ENCODE data around the gene PNMA1. TPM values are rescaled to one million over a fixed set of nuclear protein-coding genes. Genes with fewer than 3 reads are reported as not detected.

The PNMA1 gene
- polyA plus RNA-seq, 1 donor from 2014 or later, result 205 TPM

DNA sequence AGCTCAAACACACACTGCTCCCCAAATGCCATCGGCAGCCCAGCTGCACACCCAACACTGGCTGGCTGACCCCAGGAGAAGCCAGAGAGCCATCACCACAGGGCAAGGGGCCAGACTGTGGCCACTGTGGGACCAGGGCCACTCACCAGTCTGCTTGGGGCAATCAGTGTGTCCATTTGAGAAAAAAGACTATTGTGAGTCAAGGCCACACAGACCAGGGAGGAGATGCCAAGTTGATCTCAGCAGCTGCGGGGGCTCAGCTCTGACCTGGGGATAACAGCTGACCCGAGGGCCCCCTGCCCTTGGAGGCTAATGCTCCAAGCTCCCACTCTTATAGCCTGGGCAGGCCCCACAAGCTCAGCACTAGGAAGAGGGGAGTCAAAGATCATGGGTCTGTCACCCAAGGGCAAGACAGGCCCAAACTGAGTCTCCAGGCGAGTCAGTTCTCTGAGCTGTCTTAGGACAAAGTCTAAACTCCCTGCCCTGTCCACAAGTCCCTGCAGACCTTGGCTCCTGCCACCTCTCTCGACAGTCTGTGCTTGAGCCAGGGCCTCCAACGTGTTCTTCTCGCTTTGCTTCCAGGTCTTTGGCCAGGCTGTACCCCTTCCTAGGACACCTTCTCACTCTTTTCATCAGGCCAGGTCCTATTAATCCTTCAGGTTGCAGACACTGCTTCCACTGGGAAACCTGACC is 30.1 kb upstream of the PNMA1 start:
- no peak overlapping the region for H3K4me3 ChIP-seq (ENCODE audit: low read length)
- H3K27ac ChIP-seq (ENCODE audit: low read length), result no peak overlapping the region
- no peaks in the 10 kb centered on the region for H3K9me3 ChIP-seq (ENCODE audit: low read length)
- H3K9me2 ChIP-seq (ENCODE audit: insufficient read depth, low read length), result no peaks in the 10 kb centered on the region
- no peak overlapping the region for H2AFZ ChIP-seq (ENCODE audit: low read depth, low read length)
- H3F3A ChIP-seq (ENCODE audit: insufficient read depth, low read length, poor library complexity, severe bottlenecking), result no peaks in the 10 kb centered on the region
- H3K79me2 ChIP-seq (replicated peaks; ENCODE audit: insufficient read depth, low read length), result no peaks in the 10 kb centered on the region
- H3K27me3 ChIP-seq (ENCODE audit: insufficient read depth, low read depth, low read length), result no peaks in the 10 kb centered on the region
- no peaks in the 10 kb centered on the region for H3K36me3 ChIP-seq (ENCODE audit: insufficient read depth, low read length)
- TF ChIP-seq MXI1 (conservative IDR thresholded peaks at IDR 0.05; ENCODE audit: poor library complexity, severe bottlenecking), result no peak
- no peak for TF ChIP-seq RAD21 (conservative IDR thresholded peaks at IDR 0.05)
- TF ChIP-seq, protein P1, sequence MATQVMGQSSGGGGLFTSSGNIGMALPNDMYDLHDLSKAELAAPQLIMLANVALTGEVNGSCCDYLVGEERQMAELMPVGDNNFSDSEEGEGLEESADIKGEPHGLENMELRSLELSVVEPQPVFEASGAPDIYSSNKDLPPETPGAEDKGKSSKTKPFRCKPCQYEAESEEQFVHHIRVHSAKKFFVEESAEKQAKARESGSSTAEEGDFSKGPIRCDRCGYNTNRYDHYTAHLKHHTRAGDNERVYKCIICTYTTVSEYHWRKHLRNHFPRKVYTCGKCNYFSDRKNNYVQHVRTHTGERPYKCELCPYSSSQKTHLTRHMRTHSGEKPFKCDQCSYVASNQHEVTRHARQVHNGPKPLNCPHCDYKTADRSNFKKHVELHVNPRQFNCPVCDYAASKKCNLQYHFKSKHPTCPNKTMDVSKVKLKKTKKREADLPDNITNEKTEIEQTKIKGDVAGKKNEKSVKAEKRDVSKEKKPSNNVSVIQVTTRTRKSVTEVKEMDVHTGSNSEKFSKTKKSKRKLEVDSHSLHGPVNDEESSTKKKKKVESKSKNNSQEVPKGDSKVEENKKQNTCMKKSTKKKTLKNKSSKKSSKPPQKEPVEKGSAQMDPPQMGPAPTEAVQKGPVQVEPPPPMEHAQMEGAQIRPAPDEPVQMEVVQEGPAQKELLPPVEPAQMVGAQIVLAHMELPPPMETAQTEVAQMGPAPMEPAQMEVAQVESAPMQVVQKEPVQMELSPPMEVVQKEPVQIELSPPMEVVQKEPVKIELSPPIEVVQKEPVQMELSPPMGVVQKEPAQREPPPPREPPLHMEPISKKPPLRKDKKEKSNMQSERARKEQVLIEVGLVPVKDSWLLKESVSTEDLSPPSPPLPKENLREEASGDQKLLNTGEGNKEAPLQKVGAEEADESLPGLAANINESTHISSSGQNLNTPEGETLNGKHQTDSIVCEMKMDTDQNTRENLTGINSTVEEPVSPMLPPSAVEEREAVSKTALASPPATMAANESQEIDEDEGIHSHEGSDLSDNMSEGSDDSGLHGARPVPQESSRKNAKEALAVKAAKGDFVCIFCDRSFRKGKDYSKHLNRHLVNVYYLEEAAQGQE (IDR thresholded peaks at IDR 0.05; ENCODE audit: borderline replicate concordance), result no peak
- TF ChIP-seq, protein P2, sequence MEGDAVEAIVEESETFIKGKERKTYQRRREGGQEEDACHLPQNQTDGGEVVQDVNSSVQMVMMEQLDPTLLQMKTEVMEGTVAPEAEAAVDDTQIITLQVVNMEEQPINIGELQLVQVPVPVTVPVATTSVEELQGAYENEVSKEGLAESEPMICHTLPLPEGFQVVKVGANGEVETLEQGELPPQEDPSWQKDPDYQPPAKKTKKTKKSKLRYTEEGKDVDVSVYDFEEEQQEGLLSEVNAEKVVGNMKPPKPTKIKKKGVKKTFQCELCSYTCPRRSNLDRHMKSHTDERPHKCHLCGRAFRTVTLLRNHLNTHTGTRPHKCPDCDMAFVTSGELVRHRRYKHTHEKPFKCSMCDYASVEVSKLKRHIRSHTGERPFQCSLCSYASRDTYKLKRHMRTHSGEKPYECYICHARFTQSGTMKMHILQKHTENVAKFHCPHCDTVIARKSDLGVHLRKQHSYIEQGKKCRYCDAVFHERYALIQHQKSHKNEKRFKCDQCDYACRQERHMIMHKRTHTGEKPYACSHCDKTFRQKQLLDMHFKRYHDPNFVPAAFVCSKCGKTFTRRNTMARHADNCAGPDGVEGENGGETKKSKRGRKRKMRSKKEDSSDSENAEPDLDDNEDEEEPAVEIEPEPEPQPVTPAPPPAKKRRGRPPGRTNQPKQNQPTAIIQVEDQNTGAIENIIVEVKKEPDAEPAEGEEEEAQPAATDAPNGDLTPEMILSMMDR (IDR thresholded peaks at IDR 0.05; ENCODE audit: poor library complexity, severe bottlenecking), result no peak
- TF ChIP-seq TAF1 (IDR thresholded peaks at IDR 0.05; ENCODE audit: low read depth), result no peak
- no peak for TF ChIP-seq POLR2AphosphoS5 (IDR thresholded peaks at IDR 0.05)
- no peak for TF ChIP-seq SMC3 (conservative IDR thresholded peaks at IDR 0.05; ENCODE audit: poor library complexity)
- TF ChIP-seq EZH2 (IDR thresholded peaks at IDR 0.05; ENCODE audit: borderline replicate concordance, insufficient read depth, low read length, poor library complexity, severe bottlenecking), result no peak
- H3K9ac ChIP-seq (ENCODE audit: low read length), result no peak overlapping the region
- H4K20me1 ChIP-seq (ENCODE audit: insufficient read depth), result no peaks in the 10 kb centered on the region
- H3K4me2 ChIP-seq (ENCODE audit: low read length), result no peak overlapping the region

DNA sequence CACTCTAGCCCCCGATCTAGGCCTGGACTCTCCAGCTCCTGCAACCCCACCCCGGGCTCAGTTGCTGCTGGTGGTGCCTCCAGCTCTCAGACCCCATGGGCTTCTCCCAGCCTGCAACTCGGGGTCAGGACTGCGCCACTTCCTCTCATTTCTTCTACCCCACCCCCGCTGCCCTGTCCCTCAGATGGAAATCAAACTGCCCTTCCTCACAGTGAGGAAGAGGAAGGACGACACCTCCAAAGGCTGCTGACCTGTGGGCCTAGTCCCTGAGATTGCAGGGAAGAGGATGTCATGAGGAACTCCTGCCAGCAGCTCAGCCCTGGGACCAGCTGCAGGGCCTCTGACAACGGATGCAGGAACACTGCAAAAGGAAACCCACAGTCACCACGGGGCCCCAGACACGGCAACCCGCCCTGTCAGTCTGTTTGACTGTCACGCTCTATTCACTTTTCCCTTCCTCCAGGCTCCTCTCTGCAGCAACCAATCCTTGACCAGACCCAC is 29.3 kb upstream of the PNMA1 start:
- Histone ChIP-seq H3K27ac (ENCODE audit: low read length) (no peak overlapping the region), H2AFZ (ENCODE audit: low read depth, low read length) (no peak overlapping the region), H3K9me2 (ENCODE audit: insufficient read depth, low read length) (no peaks in the 10 kb centered on the region), H3K4me2 (ENCODE audit: low read length) (no peak overlapping the region), H3K9me3 (ENCODE audit: low read length) (no peaks in the 10 kb centered on the region), H3K9ac (ENCODE audit: low read length) (no peak overlapping the region), H3K27me3 (ENCODE audit: insufficient read depth, low read depth, low read length) (no peaks in the 10 kb centered on the region), H3K36me3 (ENCODE audit: insufficient read depth, low read length) (no peaks in the 10 kb centered on the region), H4K20me1 (ENCODE audit: insufficient read depth) (no peaks in the 10 kb centered on the region), H3K79me2 (replicated peaks; ENCODE audit: insufficient read depth, low read length) (no peaks in the 10 kb centered on the region), H3F3A (ENCODE audit: insufficient read depth, low read length, poor library complexity, severe bottlenecking) (no peaks in the 10 kb centered on the region), H3K4me3 (ENCODE audit: low read length) (no peak overlapping the region)
- TF ChIP-seq MXI1 (conservative IDR thresholded peaks at IDR 0.05; ENCODE audit: poor library complexity, severe bottlenecking), result no peak
- TF ChIP-seq, protein P2 (IDR thresholded peaks at IDR 0.05; ENCODE audit: poor library complexity, severe bottlenecking), result no peak
- no peak for TF ChIP-seq POLR2AphosphoS5 (IDR thresholded peaks at IDR 0.05)
- no peak for TF ChIP-seq TAF1 (IDR thresholded peaks at IDR 0.05; ENCODE audit: low read depth)
- no peak for TF ChIP-seq SMC3 (conservative IDR thresholded peaks at IDR 0.05; ENCODE audit: poor library complexity)
- TF ChIP-seq EP300 (conservative IDR thresholded peaks at IDR 0.05; ENCODE audit: poor library complexity, severe bottlenecking), result no peak
